BE2C (cell line): ENCODE results near the gene CNTNAP5.

Experiments used
- DNase-seq: peaks from one replicate; pipeline ENCODE4 v3.0.0-alpha.2; 2020
- H3K27me3 ChIP-seq: fragments of 250-450 bp; sonication (Bioruptor Pico); 2 replicates; pipeline ENCODE4 v1.5.1; 2020; ENCODE audit warnings: mild to moderate bottlenecking
- H3K36me3 ChIP-seq: fragments of 250-450 bp; sonication (Bioruptor Pico); 2 replicates; pipeline ENCODE4 v1.5.1; 2020; ENCODE audit warnings: mild to moderate bottlenecking
- H3K4me1 ChIP-seq: fragments of 250-450 bp; sonication (Bioruptor Pico); 2 replicates; pipeline ENCODE4 v1.5.1; 2020
- H3K4me3 ChIP-seq: 2 replicates; pipeline ENCODE4 v1.5.1; 2011; ENCODE audit warnings: low read depth, low read length
- H3K9me3 ChIP-seq: fragments of 250-450 bp; sonication (Bioruptor Pico); 2 replicates; pipeline ENCODE4 v1.5.1; 2020
- CTCF ChIP-seq: IDR thresholded peaks from 2 replicates; pipeline ENCODE4 v1.5.1; 2012; ENCODE audit warnings: mild to moderate bottlenecking, low read depth, low read length

CNTNAP5 gene

DNA sequence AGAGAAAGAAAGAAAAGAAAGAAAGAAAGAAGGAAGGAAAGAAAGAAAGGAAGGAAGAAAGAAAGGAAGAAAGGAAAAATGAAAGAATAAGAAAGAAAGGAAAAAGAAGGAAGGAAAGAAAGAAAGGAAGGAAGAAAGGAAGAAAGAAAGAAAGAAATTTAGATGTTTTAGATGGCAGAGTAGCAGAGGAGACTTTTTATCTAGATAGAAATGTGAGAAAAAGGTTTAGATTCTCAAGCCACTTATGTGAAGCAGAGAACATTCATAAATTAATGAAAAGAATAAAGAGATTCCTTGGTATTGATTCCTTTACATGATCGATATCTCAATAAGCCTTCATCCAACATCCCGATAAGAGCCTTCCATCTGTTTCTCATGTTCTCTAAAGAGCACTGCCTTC lies 513.5 kb downstream of the CNTNAP5 start:
- TF ChIP-seq CTCF: no peak
- no peaks in the 10 kb centered on the region for H3K9me3 ChIP-seq
- DNase-seq: no peak
- H3K36me3 ChIP-seq: no peaks in the 10 kb centered on the region
- H3K4me1 ChIP-seq: no peaks in the 10 kb centered on the region
- no peak overlapping the region for H3K4me3 ChIP-seq
- H3K27me3 ChIP-seq: no peaks in the 10 kb centered on the region

- no peak overlapping the region for H3K4me3 ChIP-seq
- H3K36me3 ChIP-seq: no peaks in the 10 kb centered on the region
- DNase-seq: no peak
- H3K9me3 ChIP-seq: no peaks in the 10 kb centered on the region
- H3K27me3 ChIP-seq: no peaks in the 10 kb centered on the region
- TF ChIP-seq CTCF: no peak
- H3K4me1 ChIP-seq: no peaks in the 10 kb centered on the region
Observed at GRCh38 chr2:124540805-124541204, 515.7 kb downstream of the CNTNAP5 start.

DNA sequence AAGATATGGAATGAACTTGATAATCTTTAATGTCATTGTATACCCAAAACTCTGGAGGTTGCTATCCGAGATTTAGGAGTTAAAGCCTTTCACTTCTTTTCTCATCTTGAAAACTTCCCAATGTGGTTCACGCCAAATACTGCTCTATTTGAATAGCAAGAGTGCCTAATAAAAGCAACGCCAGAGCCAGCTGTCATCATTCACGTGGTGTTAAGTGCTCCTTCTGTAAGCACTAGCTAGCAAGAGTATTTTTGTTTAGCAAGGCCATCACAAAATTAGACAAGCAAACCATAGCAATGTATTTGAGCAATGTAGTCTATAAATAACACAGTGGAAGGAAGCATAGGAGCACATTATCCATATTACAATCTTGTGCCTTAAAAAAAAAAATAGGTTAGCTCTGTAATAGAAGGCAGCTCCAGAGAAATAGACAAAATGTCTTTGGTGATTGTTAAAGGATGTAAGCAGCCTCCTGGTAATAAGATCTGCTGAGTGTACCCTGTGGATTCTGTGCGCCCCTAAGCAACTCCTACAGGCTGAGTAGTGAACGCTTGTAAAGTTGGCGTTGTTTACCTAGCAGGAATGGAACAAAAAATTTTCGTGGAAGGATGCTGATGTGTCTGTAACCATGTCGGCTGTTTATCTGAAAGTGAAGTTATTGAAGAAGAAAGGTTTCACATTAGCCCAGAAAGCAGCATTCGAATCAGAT lies 518.0 kb downstream of the CNTNAP5 start:
- Histone ChIP-seq H3K36me3 (no peaks in the 10 kb centered on the region), H3K27me3 (no peaks in the 10 kb centered on the region), H3K4me1 (no peaks in the 10 kb centered on the region), H3K9me3 (no peaks in the 10 kb centered on the region), H3K4me3 (no peak overlapping the region)
- no peak for DNase-seq
- TF ChIP-seq CTCF: no peak

DNA sequence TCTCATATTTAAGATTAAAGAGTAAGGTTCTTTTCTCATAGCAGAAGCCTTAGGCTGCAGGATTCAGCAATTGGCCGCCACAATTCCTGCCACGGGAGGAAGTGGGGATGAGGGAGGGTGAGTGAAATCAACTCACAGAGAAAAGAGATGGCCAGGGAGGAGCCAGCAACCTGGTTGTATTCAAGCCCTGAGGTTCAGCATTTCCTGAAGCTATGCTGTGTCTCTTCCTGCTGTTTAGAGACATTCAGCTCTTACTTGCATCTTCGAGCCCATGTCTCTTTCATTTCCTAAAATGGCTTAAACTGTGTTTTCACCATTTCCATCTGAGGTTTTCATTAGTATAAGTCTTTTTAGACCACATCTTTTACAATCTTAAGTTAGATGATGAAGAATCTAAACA lies 522.6 kb downstream of the CNTNAP5 start:
- Histone ChIP-seq H3K4me1 (no peaks in the 10 kb centered on the region), H3K4me3 (no peak overlapping the region), H3K27me3 (no peaks in the 10 kb centered on the region), H3K36me3 (no peaks in the 10 kb centered on the region), H3K9me3 (no peaks in the 10 kb centered on the region)
- DNase-seq: no peak
- no peak for TF ChIP-seq CTCF

GRCh38 chr2:124558277-124558905 lies 533.3 kb downstream of the CNTNAP5 start:
- Histone ChIP-seq H3K27me3 (no peaks in the 10 kb centered on the region), H3K9me3 (no peaks in the 10 kb centered on the region), H3K36me3 (no peaks in the 10 kb centered on the region), H3K4me3 (no peak overlapping the region), H3K4me1 (no peaks in the 10 kb centered on the region)
- no peak for DNase-seq
- TF ChIP-seq CTCF: no peak

DNA sequence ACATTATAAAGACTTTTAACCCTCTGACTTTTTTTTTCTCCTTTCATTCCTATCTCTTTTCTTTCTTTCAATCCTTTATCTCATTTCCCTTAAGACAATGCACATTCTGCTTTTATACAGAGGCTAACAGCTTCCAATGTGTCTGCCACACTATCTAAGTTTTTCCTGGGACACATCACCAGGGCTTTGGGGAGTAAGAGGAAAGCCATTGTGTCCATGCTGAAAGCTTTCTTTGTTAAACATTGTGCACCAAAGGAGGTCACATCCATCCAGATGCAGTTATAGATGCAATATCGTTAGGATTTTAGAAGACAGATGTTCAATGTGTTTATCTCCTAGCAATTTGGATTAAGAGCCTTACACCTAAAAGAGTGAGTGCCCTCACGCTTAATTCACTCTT lies 534.1 kb downstream of the CNTNAP5 start:
- Histone ChIP-seq H3K4me3 (no peak overlapping the region), H3K27me3 (no peaks in the 10 kb centered on the region), H3K4me1 (no peaks in the 10 kb centered on the region), H3K9me3 (no peaks in the 10 kb centered on the region), H3K36me3 (no peaks in the 10 kb centered on the region)
- no peak for TF ChIP-seq CTCF
- DNase-seq: no peak
